Measurements from ENCODE around the gene EML6.
"Not testable (repeated sequence)": the region's sequence is repeated elsewhere in the genome, so short reads cannot be mapped to it uniquely, and the experiment has no call there.

Gene EML6

DNA sequence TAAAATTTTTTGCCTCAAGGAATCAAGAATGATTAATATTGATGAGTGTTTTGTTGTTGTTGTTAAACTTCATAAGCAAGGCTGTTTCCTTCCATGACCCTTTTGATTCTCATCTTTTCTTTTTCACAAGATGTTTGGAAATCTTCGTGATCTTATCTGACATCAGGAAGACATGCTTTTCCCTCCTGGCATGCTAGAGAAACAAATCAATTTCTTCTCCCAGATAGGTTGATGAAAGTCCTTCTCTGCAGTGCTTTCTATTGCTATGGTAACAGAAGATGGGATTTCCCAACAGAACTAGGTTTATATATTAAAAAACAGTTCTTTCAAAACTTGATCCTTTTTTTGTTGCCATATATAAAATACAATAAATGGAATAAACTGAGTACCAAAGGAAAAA lies 85.2 kb downstream of the EML6 start:
- DNase-seq = no peak

DNA sequence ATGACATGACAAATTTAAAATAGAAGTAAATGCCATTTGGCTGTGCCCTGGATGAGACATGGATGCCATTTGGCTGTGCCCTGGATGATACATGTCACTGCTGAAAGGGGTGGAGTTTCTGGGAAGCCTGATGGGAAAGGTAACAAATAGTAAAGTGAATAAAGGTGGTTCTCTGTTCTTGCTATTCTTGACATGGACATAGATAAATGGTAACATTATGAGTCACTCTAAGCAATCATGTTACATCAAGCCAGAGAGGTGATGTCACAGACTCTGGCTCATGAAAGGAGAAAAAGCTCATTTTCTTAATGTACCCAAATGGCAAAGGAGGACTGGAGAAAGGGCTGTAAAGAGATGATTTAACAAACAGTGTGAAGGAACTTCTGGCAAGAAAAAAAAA lies 86.4 kb downstream of the EML6 start:
- no peak for DNase-seq

DNA sequence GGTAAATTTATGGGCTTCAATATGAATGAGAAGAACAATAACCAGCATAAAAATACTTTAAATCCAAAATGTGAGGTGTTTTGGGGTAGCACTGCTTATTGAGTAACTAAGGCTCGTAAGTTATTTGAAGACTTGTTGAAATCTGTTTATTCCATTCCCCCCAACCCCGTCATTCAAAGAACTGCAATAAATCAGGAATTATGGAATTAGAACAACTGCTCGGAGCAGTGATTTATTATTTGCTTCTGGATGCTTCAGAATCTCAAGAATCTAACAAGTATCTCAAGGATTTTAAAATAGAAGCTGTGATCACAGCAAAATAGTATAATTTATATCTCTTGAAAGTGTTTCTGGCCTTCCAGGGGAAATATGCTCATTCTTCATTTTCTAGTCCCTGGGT lies 86.8 kb downstream of the EML6 start:
- no peak for DNase-seq

DNA sequence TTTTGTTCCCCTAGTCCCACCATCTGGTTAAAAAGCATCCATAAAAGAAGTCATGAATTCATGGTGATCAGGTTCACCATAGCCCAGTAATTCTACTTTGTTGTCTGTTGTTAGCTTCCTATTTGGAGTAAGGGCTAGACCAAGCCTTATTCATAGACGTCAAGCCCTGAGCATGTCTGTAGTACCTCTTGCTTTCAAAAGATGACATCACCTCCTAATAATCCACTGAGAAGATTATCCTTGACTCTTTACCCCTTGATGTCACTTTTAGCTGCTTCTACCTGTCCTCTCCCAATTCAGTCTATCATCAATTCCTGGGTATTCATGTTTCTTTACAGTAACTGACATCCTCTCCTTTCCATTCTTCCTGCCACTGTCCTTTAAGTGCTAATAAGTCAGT lies 90.1 kb downstream of the EML6 start:
- DNase-seq = no peak

DNA sequence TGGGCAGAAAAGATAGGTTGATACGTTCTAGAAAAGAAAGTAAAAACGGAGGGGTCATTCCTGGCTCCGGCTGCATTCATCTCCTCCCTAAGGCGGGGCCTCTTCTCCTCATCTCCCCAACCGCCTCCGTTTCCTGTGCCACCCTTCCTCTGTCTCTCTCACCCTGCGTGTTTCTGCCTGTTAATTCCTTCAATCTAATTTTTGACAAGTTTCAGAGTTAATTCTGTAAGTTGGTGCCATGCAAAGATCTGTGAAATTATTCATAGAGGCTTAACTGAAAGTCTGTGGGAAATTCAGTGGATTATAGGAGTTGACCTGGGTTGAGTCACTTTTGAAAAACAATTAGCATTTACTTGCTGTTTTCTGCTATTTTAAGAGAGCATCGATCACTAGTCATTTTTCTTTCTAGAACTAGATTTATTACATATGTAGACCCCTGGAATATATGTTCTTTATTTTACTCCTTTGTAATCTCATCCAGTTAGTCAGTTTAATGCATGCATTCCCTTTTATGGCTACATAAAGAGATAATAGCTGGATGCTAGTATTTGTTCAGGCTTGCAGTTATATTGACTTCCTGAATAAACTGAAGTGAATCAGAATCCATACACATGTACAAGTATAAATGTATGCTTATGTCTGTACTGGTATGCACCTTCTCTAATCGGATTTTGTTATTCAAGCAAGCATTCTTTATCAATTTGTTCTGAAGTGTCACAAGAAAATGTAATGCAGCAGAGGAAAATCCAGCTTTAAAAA lies 91.1 kb downstream of the EML6 start:
- no peak for DNase-seq

DNA sequence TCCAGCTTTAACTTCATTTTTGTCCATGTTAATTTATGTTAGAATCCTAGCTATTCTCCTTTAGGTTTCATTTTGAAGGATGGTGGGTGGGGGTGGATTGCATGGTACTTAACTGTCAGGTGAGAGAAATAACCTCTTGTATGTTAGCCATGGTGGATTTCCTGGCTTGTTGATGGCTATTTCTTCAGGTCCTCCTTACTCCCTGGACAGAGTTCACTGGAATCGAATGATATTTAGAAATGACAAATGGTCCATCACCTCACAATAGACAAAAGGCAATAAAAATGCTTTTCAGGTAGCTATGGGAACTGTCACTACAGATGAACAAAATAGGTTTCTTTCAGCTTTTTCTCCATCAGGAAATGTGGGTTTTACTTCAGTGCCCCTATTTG lies 91.7 kb downstream of the EML6 start:
- DNase-seq = no peak

DNA sequence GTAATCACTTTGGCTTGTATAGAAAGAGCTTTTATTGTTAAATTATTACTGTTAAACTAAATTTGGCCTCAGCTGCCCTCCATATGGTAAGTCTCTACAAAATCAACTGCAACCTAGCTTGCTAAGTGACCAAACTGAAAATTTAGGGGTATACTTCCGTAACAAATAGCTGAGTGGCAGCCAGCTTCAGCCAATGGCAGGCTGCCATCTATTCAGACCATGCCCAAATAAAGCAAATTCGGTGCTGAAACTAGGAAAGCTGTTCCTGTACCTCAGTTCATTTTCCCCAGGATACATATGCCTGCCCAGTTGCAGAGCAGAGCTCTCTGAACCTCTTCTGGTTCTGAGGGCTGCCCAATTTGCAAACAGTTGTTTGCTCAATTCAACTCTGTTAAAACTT lies 94.8 kb downstream of the EML6 start:
- DNase-seq = no peak

DNA sequence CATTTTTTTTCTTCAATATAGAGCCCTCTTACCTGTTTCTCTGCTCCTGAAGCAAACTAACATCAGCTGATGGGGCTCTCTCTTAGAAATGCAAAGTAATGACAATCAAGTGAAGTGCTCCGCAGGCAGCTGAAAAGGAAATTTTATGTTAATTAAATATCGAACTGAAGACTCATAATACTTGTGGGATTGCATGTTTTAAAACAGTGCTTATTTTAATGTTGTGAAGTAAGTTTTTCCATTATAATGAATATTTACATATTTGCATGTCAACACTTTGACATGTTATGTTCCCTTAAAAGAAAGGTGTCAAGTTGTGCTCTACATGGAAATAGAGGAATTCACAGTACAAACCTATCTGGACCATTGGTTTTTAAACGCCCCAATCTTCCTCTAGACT lies 97.1 kb downstream of the EML6 start:
- DNase-seq = peak; percentile 17 to 54

DNA sequence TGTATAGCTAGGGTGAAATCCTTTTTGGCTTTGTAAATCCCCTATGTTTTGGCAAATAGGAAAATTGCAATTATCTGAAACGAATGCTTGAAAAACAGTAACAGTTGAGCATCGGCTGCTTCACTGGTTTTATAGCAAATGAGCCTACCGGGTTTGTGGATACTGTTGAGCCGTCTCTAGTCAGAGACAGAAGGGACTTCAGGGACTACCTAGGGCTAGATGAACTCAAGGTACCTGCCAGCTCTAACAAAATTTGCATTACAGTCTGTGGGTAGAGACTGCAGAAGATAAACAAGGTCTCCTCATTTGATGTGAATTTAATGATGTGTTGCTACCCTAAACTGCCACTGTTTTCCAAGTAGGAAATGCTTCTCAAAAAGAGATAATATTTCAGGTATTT lies 101.1 kb downstream of the EML6 start:
- peak; percentile 91 to 92 for DNase-seq

DNA sequence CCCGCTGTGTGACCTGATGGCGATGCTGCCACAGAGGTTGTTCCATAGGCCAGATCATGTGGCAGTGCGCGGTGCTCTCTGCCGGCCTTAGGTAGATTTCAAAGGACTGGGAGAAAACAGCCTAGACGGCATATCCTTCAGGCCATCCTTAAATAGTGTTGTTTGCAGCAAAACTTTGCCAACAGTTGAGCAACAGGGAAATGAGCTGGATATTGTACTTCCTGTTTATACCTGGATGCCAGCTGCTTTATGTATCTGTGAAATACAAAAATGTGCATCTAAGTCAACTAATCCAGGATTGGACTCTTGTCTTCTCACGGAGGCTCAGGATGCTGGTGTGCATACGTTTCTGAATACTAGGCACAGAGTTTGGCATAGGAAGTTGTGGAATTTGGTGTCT lies 107.1 kb downstream of the EML6 start:
- no peak for DNase-seq

DNA sequence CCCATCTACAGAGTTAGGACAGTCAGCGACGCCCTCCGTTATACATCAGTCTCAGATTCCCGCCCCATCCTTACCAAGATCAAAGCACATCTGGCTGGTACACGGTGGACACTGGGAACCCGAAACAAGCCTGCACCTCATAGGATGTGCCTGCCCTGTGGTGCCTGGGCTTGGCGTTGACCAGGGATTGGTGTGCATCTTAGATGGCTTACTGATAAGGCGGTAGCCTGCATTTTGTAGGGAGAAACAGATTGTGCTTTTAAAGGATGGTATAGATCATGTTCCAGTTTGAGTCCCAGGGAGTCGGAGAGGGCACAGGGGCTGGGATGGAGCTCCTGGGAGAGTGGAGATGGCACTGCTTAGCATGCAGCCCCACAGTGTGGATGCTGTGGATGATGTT lies 108.0 kb downstream of the EML6 start:
- DNase-seq = no peak

DNA sequence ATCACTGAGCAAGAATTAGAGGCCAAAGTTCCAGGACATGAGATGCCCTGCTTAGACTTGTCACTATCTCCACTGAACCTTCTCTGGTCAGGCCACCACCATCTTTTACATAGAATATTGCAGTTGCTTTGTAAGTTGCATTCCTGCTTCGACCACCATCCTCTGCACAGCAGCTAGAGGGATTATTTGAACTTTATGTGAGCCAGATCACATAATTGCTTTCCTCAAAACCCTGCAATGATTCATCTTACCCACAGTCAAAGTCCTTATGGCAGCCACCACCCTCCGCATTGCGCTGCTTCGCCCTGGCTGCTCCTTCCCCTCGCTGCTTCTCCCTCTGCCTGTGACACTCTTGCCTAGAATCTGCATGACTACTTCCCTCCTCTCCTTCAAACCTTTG lies 111.3 kb downstream of the EML6 start:
- DNase-seq = no peak

DNA sequence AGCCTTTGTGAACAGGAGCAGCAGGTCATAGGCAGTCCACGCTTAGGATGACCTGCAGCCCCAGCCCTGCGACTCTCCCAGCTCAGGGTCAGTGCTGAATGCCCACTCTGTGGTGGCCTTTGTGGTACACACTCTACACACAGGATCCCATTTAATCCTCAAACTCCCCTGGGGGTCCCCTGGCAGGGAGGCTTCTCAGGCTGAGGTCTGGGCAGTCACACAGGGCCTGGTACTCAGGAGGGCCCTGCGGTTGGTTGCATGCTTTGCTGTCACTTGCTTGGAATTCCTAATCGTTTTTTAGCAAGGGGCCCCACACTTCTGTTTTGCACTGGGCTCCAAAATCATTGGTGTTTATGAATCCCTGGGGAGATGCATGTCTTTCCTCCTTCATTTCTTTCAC lies 113.0 kb downstream of the EML6 start:
- no peak for DNase-seq

DNA sequence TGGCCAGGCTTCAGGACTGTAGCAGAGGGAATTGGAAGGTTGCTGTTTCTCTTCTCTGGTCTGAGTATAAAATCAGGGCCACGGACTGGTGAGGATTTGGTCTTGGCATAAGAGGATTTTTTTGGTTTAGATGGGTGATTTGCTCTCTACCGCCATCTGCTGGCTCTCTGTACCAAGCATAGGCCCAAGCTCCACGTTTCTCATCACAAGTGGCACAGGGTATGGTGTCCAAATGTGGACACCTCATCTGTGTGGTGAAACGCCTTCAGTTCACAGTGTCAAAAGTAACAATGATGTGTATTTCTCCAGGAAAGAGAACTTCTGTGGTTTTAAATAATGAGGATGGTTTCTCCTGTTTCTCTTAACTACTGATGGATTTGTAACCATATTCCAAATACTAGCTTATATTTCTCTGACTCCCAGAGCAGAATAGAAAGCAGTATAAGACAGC lies 115.1 kb downstream of the EML6 start:
- peak; percentile 31 to 70 for DNase-seq

DNA sequence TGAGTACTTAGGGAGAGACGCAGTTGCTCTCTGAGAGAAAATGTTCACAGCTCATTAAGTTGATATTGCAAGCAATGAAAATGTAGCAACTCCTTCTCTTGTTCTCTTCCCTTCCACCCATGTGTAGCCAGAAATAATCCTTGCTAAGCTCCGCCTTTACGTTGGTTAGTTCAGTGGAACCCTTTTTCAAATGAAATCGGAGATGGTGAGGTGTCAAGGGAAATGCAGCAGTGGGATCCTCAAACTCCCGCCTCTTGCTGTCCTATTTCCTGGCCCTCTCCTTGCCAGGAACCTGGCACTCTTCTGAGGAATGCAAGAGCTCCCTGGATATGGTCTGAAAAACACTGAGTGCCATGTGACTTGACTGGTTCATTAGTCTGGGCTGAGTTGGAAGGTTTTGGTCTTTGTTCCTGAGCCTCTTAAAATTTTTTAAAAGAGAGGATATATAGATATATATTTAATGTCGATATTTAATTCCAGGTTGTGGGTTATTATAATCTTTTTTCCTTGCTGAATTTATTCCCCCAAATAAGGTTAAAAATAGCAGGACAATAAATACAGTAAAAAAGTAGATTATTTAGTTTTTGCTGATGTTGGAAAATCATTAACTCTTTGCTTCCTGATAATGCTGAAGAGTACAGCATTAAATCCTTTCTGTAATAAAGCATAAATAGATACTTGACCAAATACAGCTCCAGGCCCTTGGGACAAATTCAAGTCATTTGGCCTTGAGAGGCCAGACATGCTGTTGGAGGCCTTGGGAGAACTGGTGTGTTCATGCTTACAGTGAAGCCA lies 116.2 kb downstream of the EML6 start:
- DNase-seq = no peak

DNA sequence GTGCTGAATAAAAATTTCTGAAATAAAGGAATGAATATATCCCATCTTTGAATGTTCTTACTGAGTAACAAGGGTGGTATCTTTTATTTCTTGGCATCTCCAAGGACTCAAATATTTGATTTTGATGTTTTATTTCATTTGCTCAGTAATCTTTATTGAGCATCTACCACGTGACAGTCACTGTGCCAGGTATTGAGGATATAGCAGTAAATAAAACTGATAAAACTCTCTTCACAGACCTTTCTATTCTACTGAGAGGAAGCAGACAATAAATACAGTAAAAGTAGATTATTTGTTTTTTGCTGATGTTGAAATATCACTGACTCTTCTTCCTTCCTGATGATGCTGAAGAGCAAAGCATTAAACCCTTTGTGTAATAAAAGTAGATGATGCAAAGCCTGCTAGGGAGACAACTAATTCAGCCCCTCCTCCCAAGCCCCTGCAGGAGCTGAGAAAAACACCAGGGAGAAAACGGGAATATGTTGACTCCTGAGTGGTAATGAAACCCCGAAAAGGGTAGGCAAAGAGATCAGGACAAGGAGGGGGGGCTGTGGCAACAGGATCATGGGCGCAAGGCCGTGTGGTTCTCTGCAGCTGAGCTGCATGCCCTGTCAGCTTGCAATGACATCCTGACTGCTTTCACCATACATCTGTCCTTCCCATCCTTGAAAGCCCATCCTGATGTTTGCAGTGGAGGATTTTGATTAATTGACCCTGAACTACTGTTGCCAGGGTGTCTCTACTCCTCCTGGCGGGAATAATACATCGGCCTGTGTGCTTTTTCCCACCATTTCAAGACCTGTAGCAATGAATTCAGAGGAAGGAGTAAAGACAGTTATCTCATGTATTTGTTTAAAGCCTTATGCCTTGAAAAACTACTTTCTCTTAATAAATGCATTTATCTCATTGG lies 117.4 kb downstream of the EML6 start:
- no peak for DNase-seq

DNA sequence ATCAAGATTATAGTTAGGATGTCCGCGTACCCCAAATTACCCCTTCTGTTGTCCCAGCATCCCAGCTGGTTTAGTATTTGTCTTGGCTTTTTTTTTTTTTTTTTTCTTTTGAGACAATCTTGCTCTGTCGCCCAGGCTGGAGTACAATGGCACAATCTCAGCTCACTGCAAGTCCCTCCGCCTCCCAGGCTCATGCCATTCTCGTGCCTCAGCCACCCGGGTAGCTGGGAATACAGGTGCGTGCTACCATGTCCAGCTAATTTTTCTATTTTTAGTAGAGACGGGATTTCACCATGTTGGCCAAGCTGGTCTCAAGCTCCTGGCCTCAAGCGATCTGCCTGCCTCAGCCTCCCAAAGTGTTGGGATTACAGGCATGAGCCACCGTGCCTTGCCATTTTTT lies 118.0 kb downstream of the EML6 start:
- not testable (repeated sequence) for DNase-seq

DNA sequence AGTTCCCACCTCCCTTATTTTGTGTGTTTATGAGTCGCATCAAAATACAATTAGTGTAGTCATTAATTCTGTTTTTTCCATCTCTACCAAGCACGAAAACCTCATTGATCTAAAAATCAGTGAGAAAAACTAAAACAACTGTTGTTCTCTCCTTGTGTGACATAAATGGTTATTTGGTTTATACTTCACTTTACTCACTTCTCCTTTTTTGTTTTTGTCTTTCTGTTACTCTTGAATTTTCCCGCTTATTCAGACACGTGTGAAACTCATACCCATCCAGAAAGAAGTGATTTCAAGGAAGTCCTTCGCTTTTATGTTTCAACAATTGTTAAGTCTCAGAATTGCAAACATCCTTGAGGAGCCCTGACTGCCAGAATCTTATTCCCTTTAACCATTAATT lies 121.6 kb downstream of the EML6 start:
- DNase-seq = no peak

DNA sequence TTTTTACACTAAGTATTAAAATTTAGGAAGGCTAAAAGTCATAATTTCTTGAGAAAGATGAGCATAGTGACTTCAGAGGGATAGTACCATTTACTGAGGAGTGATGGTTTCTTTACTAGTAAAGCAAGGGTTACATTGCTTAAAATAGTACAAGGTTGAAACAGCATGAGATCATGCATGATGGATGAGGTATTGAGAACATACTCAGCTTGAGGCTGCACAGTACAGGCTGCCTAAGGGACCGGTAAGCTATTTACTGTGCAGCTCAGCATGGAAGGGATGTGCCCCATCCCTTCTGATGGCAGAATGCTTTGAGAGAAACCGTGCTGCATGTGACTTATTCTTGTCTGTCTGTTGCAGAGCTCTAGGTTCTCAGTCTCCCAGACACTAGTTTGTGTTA lies 122.1 kb downstream of the EML6 start:
- DNase-seq = no peak

DNA sequence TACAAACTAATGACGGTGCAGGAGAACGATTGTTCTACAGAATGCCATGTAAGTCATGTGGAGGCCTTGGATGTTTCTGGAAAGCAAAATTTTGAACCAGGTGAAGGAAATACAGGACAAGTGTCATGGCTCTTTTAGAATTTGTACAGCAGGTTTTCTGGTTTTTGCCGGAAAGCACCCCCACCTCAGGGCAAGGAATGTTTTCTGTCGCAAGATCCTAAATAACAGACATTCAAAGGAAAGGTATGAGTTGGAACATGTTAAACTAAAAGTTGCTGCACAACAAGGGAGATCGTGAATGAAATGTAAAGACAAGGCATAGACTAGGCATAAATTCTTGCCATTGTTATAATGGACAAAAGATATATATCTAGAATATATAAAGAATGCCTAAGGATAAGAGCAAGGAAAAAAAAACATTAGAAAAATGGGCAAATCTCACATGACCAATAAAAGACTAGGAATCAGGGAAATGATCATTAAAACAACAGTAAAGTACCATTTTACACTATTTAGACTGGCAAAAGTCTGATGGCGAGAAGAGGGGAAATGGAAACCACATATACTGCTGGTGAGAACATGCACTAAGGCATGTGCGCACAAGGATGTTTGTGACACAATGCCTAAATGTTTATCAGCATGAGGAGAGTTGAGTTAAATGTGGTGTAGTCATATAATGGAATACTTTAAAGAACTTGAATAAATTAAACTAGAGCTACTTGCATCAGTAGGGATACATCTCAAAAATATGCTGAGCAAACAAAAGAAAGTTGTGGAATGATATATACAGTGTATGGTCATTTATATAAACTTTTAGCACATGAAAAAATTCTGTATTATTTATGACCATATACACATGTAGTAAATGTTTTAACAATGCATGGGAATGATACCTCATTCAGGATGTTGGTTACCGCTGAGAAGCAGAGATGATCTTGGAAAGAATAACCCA lies 127.0 kb downstream of the EML6 start:
- no peak for DNase-seq

DNA sequence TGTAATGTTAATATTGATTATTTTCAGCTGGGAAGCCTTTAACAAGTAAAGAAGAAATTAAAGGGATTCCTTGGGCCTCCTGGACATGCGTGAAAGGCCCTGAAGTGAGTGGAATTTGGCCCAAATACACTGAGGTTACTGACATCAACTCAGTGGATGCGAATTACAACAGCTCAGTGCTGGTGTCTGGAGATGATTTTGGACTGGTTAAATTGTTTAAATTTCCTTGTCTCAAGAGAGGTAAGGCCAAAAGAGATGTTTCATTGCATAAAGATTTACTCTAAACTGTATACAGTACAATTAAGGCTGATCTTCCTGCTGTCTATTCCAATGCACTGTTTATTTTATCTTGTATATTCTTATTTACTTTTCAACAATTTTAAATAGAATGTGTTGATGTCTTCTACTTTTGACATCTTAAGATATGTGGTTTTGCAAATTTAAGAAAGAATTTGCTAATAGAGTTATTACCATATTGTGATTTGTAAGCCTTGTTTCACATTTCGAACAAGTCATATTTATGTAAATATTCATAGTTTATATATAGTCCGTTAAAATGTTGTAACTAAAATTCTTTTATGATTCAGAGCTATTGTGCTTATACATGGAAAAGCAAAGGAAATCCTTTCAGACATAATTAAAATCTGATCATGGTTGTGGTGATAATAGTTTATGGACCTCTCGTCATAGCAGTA lies 130.3 kb downstream of the EML6 start:
- no peak for DNase-seq

DNA sequence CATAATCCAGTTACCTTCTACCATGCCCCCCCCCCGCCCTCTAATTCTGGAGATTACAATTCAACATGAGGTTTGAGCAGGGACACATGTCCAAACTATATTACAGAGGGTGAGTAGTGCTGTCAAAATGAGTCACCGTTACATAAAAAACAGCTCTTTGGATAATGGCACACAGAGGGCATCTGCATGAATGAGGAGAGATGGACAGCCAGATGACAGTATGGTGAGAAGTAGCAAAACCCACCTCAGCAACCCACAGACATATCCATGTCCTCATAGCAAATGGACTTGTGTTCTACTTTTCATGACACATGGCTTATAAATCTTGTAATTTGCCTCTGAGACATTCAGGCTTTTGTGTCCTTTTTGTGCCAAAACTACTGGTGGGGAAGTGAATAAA lies 132.0 kb downstream of the EML6 start:
- DNase-seq = no peak
